ENCODE results near the gene XYLT1.

The XYLT1 gene

GRCh38 chr16:17117906-17118577, 352.7 kb downstream of the XYLT1 start:
- H3K4me3 ChIP-seq (ENCODE audit: control insufficient read depth, low read depth, low read length) = no peak overlapping the region
- no peak for DNase-seq (ENCODE audit: low read depth)
- TF ChIP-seq, protein P1, sequence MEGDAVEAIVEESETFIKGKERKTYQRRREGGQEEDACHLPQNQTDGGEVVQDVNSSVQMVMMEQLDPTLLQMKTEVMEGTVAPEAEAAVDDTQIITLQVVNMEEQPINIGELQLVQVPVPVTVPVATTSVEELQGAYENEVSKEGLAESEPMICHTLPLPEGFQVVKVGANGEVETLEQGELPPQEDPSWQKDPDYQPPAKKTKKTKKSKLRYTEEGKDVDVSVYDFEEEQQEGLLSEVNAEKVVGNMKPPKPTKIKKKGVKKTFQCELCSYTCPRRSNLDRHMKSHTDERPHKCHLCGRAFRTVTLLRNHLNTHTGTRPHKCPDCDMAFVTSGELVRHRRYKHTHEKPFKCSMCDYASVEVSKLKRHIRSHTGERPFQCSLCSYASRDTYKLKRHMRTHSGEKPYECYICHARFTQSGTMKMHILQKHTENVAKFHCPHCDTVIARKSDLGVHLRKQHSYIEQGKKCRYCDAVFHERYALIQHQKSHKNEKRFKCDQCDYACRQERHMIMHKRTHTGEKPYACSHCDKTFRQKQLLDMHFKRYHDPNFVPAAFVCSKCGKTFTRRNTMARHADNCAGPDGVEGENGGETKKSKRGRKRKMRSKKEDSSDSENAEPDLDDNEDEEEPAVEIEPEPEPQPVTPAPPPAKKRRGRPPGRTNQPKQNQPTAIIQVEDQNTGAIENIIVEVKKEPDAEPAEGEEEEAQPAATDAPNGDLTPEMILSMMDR (IDR thresholded peaks at IDR 0.05; ENCODE audit: control insufficient read depth, insufficient read depth, low read depth, low read length, missing control alignments) = no peak

DNA sequence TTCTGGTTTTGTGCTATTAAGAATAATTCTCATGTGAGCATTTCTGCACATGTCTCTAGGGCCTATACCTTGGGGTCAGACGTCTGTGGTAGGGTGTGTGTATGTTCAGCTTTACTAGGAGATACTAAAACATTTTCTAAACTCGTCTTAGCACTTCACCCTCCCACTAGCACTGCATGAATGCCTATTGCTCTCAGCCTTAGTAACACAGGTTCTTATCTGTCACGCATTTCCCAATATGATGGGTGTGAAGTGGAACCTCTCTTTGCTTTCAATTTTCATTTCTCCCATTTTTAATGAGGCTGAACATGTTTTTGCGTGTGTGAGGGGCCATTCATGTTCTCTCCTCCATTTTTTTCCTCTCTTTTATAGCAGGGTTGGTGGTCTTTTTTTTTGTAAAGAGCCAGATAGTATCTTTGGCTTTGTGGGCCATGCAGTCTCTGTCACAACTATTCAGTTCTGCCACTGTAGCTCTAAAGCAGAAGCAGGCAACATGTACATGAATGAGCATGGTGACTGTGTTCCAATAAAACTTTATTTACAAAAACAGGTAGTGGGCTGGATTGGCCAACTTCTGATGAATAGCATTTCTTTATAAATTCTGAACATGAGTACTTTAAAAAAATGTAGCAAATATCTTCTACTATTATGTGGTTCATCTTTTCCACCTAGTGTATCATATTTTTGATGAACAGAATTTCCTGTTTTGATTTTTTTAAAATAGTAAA, 354.0 kb downstream of the XYLT1 start:
- TF ChIP-seq, protein P1 (IDR thresholded peaks at IDR 0.05; ENCODE audit: control insufficient read depth, insufficient read depth, low read depth, low read length, missing control alignments) = no peak
- no peak overlapping the region for H3K4me3 ChIP-seq (ENCODE audit: control insufficient read depth, low read depth, low read length)
- DNase-seq (ENCODE audit: low read depth) = no peak

- no peak for DNase-seq (ENCODE audit: low read depth)
- no peak overlapping the region for H3K4me3 ChIP-seq (ENCODE audit: control insufficient read depth, low read depth, low read length)
- TF ChIP-seq, protein P1 (IDR thresholded peaks at IDR 0.05; ENCODE audit: control insufficient read depth, insufficient read depth, low read depth, low read length, missing control alignments) = no peak
Observed at GRCh38 chr16:17109413-17109812, 361.3 kb downstream of the XYLT1 start.

DNA sequence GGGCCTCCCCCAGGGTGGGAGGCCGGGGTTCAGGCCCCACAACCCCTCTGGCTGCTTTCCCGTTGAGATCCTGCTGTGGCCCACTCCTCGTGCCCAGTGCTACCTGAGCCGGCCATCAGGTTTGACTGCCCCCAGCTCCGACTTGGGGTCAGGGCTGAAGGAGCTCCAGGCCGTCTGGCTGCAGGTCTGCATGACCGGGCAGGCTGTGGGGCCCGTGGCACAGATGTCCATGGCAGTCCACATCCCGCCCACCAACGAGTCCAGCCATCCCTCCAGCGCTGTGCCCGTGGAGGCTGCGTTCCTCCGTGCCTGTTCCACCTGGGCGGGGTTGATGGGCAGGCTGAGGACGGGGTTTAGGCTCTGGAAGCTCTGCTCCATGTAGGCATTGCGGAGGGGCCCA, 362.2 kb downstream of the XYLT1 start:
- TF ChIP-seq, protein P1 (IDR thresholded peaks at IDR 0.05; ENCODE audit: control insufficient read depth, insufficient read depth, low read depth, low read length, missing control alignments) = no peak
- no peak overlapping the region for H3K4me3 ChIP-seq (ENCODE audit: control insufficient read depth, low read depth, low read length)
- no peak for DNase-seq (ENCODE audit: low read depth)

- TF ChIP-seq, protein P1 (IDR thresholded peaks at IDR 0.05; ENCODE audit: control insufficient read depth, insufficient read depth, low read depth, low read length, missing control alignments) = no peak
- H3K4me3 ChIP-seq (ENCODE audit: control insufficient read depth, low read depth, low read length) = no peak overlapping the region
- no peak for DNase-seq (ENCODE audit: low read depth)
Observed at GRCh38 chr16:17107450-17107849, 363.3 kb downstream of the XYLT1 start.

DNA sequence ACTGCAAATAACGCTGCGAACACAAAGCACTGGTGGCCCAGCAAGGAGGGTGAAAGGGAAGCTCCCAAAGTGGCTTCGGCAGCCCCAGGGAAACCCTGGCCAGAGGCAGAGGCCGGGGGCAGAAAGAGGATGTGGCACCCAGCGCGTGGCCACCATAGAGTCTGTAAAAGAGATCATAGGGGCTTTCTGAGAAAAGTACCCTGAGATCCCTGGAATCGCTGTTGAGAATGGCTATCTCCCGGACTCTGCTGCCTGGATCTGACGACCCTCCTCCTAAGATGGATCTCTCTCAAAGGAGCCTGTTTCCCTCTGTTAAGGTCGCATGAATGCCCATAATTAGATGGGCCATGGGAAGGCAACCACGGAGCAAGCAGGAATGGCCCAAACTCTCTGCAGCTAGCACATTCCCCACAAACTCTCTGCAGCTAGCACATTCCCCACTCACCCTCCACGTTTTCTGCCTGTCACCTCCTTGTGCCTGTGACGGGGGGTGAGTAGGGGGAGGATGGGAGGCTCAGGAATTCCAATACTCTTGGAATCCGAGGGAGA, 364.4 kb downstream of the XYLT1 start:
- H3K4me3 ChIP-seq (ENCODE audit: control insufficient read depth, low read depth, low read length) = no peak overlapping the region
- no peak for DNase-seq (ENCODE audit: low read depth)
- TF ChIP-seq, protein P1 (IDR thresholded peaks at IDR 0.05; ENCODE audit: control insufficient read depth, insufficient read depth, low read depth, low read length, missing control alignments) = no peak
